ENCODE measurements around the gene MBOAT2.

The MBOAT2 gene

GRCh38 chr2:8889978-8890377, 113.5 kb downstream of the MBOAT2 start:
- DNase-seq, result no peak

- DNase-seq, result no peak
Observed at GRCh38 chr2:8888963-8889362, 114.5 kb downstream of the MBOAT2 start.

- DNase-seq, result no peak
Observed at GRCh38 chr2:8886876-8887275, 116.6 kb downstream of the MBOAT2 start.

GRCh38 chr2:8886202-8886518, 117.3 kb downstream of the MBOAT2 start:
- no peak for DNase-seq

- DNase-seq, result no peak
Observed at GRCh38 chr2:8885449-8886201, 117.9 kb downstream of the MBOAT2 start.

- DNase-seq, result no peak
Observed at GRCh38 chr2:8884812-8885211, 118.7 kb downstream of the MBOAT2 start.

- no peak for DNase-seq
Observed at GRCh38 chr2:8882094-8882493, 121.4 kb downstream of the MBOAT2 start.

GRCh38 chr2:8877894-8878293, 125.6 kb downstream of the MBOAT2 start:
- DNase-seq, result no peak

GRCh38 chr2:8877332-8877731, 126.2 kb downstream of the MBOAT2 start:
- no peak for DNase-seq

- DNase-seq, result no peak
Observed at GRCh38 chr2:8876628-8877027, 126.9 kb downstream of the MBOAT2 start.

GRCh38 chr2:8872821-8873432, 130.6 kb downstream of the MBOAT2 start:
- peak; percentile 33 for DNase-seq

- DNase-seq, result no peak
Observed at GRCh38 chr2:8870441-8870840, 133.0 kb downstream of the MBOAT2 start.

GRCh38 chr2:8867363-8867762, 136.1 kb downstream of the MBOAT2 start:
- no peak for DNase-seq

GRCh38 chr2:8863331-8863953, 140.0 kb downstream of the MBOAT2 start:
- DNase-seq, result no peak

- DNase-seq, result no peak
Observed at GRCh38 chr2:8862230-8862629, 141.3 kb downstream of the MBOAT2 start.

GRCh38 chr2:8861797-8862196, 141.7 kb downstream of the MBOAT2 start:
- no peak for DNase-seq

- no peak for DNase-seq
Observed at GRCh38 chr2:8860239-8860638, 143.2 kb downstream of the MBOAT2 start.

- no peak for DNase-seq
Observed at GRCh38 chr2:8858910-8859309, 144.6 kb downstream of the MBOAT2 start.

- DNase-seq, result no peak
Observed at GRCh38 chr2:8858264-8858663, 145.2 kb downstream of the MBOAT2 start.

GRCh38 chr2:8857709-8858108, 145.8 kb downstream of the MBOAT2 start:
- no peak for DNase-seq

GRCh38 chr2:8856176-8856575, 147.3 kb downstream of the MBOAT2 start:
- no peak for DNase-seq

- no peak for DNase-seq
Observed at GRCh38 chr2:8855010-8855409, 148.5 kb downstream of the MBOAT2 start.

GRCh38 chr2:8853426-8853825, 150.1 kb downstream of the MBOAT2 start:
- DNase-seq, result peak; percentile 11

GRCh38 chr2:8851811-8852560, 151.5 kb downstream of the MBOAT2 start:
- DNase-seq, result peak; percentile 54

Data from OCI-M1 (cell line).